Fibroblast of skin of left biceps (primary cell): ENCODE results near the gene SIPA1L3.
"Not testable (repeated sequence)": the region's sequence is repeated elsewhere in the genome, so short reads cannot be mapped to it uniquely, and the experiment has no call there.

Experiments
- DNase-seq, 2 experiments: peaks; one replicate each; pipeline ENCODE4 v3.0.0-alpha.2; 2013; ENCODE audit warnings: low read depth in 2 of 2

Gene SIPA1L3

DNA sequence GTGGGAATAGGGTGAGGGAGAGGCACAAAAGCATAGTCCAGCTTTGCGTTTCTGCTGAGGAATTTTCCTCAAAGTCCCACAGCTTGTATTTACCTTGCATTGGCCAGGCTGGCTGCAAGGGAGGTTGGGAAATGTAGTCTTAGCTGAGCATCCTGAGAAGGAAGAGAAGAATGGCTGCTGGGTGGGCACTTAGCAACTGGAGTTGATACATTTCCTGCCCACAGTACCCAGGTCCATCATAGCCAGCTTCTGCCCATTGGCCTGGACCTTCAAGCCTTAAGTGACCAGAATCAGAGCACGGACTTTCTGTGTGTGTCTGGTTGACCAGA is 112.4 kb downstream of the SIPA1L3 start:
- DNase-seq = no peak

GRCh38 chr19:38020311-38020710 is 113.3 kb downstream of the SIPA1L3 start:
- DNase-seq = no peak

DNA sequence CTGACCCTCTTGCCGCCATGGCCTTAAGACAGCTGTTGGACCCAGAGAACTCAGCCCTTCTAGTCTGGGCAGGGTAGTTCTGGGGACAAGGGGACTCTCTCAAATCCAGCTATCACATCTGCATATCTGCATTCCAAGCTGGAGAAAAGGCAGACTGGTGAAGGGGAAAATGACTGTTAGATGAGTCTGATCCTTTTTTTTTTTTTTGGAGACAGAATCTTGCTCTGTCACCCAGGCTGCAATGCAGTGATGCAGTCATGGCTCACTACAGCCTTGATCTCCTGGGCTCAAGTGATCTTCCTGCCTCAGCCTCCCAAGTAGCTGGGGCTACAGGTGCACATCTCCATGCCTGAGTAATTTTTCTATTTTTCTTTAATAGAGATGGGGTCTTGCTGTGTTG is 114.3 kb downstream of the SIPA1L3 start:
- DNase-seq = no peak

- no peak for DNase-seq
These were observed 116.0 kb downstream of the SIPA1L3 start for GRCh38 chr19:38022791-38023670.

- DNase-seq = no peak
These were observed 116.9 kb downstream of the SIPA1L3 start for GRCh38 chr19:38023671-38024541.

GRCh38 chr19:38024992-38025908 is 118.2 kb downstream of the SIPA1L3 start:
- no peak for DNase-seq

GRCh38 chr19:38025909-38026307 is 118.9 kb downstream of the SIPA1L3 start:
- DNase-seq = no peak

DNA sequence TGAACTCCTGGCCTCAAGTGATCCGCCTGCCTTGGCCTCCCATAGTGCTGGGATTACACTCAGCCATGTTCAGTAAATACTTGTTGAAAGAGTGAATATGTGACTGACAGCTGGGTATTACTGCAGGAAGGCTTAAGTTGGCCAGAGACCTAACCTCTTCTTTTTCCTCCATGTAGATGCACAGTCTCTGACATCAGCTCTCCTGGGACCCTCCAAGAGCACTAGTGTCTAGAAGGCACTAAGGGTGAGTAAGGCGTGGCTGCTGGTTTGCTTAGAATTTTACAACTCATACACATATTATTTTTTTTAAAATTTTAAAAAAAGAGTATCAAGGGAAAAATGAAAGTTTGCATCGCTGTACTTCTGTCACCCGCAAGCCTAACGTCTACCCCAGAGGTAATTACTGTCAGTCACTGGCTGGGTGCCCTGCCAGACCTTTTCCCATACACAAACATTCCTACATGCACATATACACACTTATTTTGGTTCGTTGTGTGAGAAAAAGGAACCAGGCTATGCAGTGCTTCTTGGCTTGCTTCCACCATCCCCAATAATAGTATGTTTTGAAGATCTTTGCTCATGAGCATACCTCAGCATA is 122.0 kb downstream of the SIPA1L3 start:
- no peak for DNase-seq

GRCh38 chr19:38030001-38030400 is 123.0 kb downstream of the SIPA1L3 start:
- not testable (repeated sequence) for DNase-seq

DNA sequence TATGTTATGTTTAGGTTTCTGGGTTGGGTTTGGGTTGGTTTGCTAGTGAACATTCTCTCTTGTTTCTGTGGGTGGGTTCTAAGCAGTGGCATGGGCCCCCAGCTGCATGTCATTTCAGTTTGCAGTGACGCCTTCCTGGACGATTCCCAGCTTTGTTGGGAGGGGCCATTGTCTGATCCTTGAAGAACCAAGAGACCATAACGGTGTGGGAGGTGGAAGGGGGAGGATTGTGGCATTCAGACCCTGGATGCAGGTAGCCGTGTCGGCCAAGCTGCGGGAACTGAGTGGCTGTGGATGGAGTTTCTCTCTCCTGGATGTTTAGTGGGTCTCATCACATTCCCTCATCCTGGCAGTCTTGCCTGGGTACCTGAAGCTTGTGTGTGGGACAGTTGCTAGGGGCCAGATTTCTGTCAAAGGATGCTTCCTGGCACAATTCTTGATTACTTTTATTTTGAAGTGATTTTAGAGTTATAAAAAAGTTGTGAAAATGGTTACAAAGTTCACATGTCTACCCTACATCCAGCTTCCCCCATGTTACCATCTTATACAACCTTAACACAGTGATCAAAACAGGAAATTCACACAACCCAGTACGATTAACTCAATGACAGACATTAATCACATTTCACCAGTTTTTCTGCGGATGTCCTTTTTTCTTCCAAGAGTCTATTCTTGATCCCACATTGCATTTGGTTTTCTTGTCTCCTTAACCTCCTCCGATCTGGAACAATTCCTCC is 123.8 kb downstream of the SIPA1L3 start:
- no peak for DNase-seq

GRCh38 chr19:38031423-38031770 is 124.4 kb downstream of the SIPA1L3 start:
- DNase-seq = no peak

DNA sequence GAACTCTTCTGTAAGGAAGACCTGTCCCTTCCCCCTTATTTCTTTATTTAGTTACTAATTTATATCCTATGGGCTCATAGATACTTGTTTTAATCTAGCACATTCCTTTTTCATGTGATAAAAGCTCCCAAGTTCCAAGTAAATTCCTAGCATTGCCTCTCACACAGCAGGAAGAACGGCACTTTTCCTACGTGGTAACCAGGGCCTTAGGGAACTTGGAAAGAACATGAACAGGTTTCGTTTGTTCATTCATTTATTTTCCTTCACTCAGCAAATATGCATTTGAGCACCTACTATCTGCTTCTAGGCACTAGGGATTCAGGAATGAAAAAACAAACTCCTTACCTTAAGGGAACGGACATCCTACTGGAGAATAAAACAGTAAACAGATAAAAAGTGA is 125.1 kb downstream of the SIPA1L3 start:
- no peak for DNase-seq

DNA sequence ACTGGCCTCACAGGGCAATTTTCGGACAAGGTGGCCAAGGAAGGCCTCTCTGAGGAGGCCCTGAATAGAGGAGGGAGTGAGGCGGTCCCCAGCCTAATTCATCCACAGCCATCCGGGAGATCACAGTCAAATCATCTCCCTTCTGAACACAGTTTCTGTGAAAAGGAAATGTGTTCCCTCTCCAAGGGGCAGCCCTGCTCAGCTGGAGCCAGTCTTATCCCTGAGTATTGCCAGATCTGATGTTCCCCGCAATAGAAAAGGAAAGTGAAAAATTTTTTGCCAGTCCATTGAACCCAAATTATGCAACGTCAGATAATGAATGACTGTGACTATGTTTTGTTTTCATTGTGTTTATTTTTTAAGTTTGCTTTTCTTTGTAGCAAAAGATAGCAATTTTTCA is 125.9 kb downstream of the SIPA1L3 start:
- DNase-seq = no peak

DNA sequence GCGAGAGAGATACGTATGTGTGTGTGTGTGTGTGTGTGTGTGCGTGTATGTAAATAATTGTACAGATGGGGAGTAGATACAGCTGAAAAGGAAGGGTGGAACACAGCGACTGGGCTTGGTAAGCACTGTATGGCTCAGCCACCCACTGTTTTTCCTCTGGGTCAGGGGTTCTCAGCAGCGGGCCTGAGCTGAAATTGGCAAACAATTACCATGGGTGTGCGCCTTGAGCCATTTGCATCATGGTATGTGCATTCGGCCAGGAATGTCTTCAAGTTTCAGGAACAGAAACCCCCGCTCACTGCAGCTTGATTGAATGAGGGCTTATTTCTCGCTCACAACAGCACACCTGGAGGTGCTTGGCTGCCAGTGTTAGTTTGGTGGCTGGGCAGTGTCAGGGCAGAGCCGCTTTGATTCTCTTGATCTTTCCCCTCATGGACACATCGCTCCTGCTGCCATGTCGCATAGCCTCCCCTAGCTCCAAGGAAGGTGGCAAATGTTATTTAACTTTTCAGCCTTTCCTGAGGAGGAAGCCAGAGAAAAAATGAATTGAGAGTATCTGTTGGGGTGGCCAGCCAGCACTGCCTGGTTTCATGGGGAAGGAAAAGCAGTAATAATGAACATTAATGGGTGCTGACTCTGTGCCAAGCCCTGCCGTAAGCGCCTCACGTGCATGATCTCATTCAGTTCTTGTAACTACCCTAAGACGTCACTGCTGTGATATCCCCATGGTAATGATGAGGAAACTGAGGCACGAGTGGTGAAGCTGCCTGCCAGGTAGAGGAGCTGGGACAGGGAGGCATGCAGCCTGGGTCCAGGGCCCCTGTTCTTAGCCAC is 126.9 kb downstream of the SIPA1L3 start:
- no peak for DNase-seq

- DNase-seq = no peak
These were observed 127.5 kb downstream of the SIPA1L3 start for GRCh38 chr19:38034492-38034860.

GRCh38 chr19:38035515-38036495 is 128.8 kb downstream of the SIPA1L3 start:
- no peak for DNase-seq

GRCh38 chr19:38036707-38037611 is 130.0 kb downstream of the SIPA1L3 start:
- no peak for DNase-seq

DNA sequence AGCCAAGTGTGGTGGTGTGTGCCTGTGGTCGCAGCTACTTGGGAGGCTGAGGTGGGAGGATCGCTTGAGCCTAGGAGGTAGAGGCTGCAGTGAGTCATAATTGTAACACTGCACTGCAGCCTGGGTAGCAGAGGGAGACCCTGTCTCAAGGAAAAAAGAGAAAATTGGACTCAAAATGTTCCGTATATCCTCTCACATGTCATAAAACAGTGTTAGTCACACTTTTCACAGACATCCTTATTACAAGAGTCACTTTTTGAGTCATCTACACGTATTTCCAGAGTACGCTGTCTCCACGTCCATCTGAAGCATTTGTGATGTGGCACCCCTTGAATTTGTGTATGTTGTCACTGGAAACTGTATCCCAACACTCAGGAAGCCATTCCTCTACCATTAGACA is 133.0 kb downstream of the SIPA1L3 start:
- DNase-seq = peak; percentile 42 to 47
